Neural cell (in vitro differentiated cells): Measurements from ENCODE around the gene GALNT1. TPM values are rescaled to one million over a fixed set of nuclear protein-coding genes. Genes with fewer than 3 reads are reported as not detected.

Experiments
- H2AFZ ChIP-seq: fragments of 200-600, 300-800 bp; sonication (generic), shearing (Covaris generic); 2 replicates; pipeline ENCODE4 v1.6.0; 2014; ENCODE audit warnings: low read depth, mild to moderate bottlenecking, antibody characterized with exemption, low read length, moderate library complexity
- H3F3A ChIP-seq: fragments of 200-600 bp; shearing (Covaris generic); 2 replicates; pipeline ENCODE4 v1.6.1; 2016; ENCODE audit warnings: mild to moderate bottlenecking, moderate library complexity, mixed read lengths, antibody characterized with exemption, low read length; ENCODE audit not compliant: insufficient read depth, poor library complexity, severe bottlenecking
- H3K27ac ChIP-seq: fragments of 200-600, 300-800 bp; sonication (generic), shearing (Covaris generic); 2 replicates; pipeline ENCODE4 v1.5.1; 2014; ENCODE audit warnings: mild to moderate bottlenecking, low read length, moderate library complexity
- H3K27me3 ChIP-seq: fragments of 300-800, 200-600 bp; sonication (generic), shearing (Covaris generic); 2 replicates; pipeline ENCODE4 v1.6.0; 2014; ENCODE audit warnings: mild to moderate bottlenecking, low read depth, low read length, moderate library complexity; ENCODE audit not compliant: insufficient read depth
- H3K36me3 ChIP-seq: fragments of 300-800, 200-600 bp; sonication (generic), shearing (Covaris generic); 2 replicates; pipeline ENCODE4 v1.5.1; 2014; ENCODE audit warnings: mild to moderate bottlenecking, antibody characterized with exemption, low read length, moderate library complexity; ENCODE audit not compliant: insufficient read depth
- H3K4me2 ChIP-seq: fragments of 300-800, 200-600 bp; sonication (generic), shearing (Covaris generic); 2 replicates; pipeline ENCODE4 v1.6.0; 2014; ENCODE audit warnings: mild to moderate bottlenecking, low read length
- H3K4me3 ChIP-seq: fragments of 300-800, 200-600 bp; sonication (generic), shearing (Covaris generic); 2 replicates; pipeline ENCODE4 v1.5.1; 2014; ENCODE audit warnings: mild to moderate bottlenecking, low read length, moderate library complexity
- H3K79me2 ChIP-seq: fragments of 200-600 bp; shearing (Covaris generic); replicated peaks from 2 replicates; pipeline ENCODE4 v1.6.0; 2014; ENCODE audit warnings: mild to moderate bottlenecking, low read length, moderate library complexity; ENCODE audit not compliant: insufficient read depth
- H3K9ac ChIP-seq: fragments of 300-800, 200-600 bp; sonication (generic), shearing (Covaris generic); 2 replicates; pipeline ENCODE4 v1.6.1; 2016; ENCODE audit warnings: mild to moderate bottlenecking, low read length, mixed read lengths
- H3K9me2 ChIP-seq: fragments of 200-600 bp; shearing (Covaris generic); 2 replicates; pipeline ENCODE4 v1.6.1; 2016; ENCODE audit warnings: mild to moderate bottlenecking, low read length, mixed read lengths; ENCODE audit not compliant: insufficient read depth
- H3K9me3 ChIP-seq: fragments of 200-600, 300-800 bp; sonication (generic), shearing (Covaris generic); 2 replicates; pipeline ENCODE4 v1.6.1; 2016; ENCODE audit warnings: mild to moderate bottlenecking, mixed run types, low read length, moderate library complexity, mixed read lengths
- H4K20me1 ChIP-seq: fragments of 200-600 bp; shearing (Covaris generic); 2 replicates; pipeline ENCODE4 v1.6.1; 2016; ENCODE audit warnings: mild to moderate bottlenecking, mixed run types; ENCODE audit not compliant: insufficient read depth
- CTCF ChIP-seq: fragments of 450-650 bp; IDR thresholded peaks from 2 replicates; pipeline ENCODE4 v1.5.1; 2014; ENCODE audit warnings: antibody characterized with exemption, mild to moderate bottlenecking, moderate library complexity; ENCODE audit not compliant: poor library complexity, severe bottlenecking
- EP300 ChIP-seq: fragments of 450-650 bp; conservative IDR thresholded peaks from 2 replicates; pipeline ENCODE4 v1.6.1; 2014; ENCODE audit warnings: antibody characterized with exemption, mild to moderate bottlenecking, moderate library complexity; ENCODE audit not compliant: poor library complexity, severe bottlenecking
- EZH2 ChIP-seq: fragments of 200-600, 300-800 bp; shearing (Covaris generic), sonication (generic); IDR thresholded peaks from 2 replicates; pipeline ENCODE4 v1.6.1; 2014; ENCODE audit warnings: antibody characterized with exemption, low read length, borderline replicate concordance, mild to moderate bottlenecking; ENCODE audit not compliant: insufficient read depth, poor library complexity, severe bottlenecking
- MXI1 ChIP-seq: fragments of 450-650 bp; conservative IDR thresholded peaks from 2 replicates; pipeline ENCODE4 v1.6.1; 2014; ENCODE audit warnings: antibody characterized with exemption, mild to moderate bottlenecking; ENCODE audit not compliant: poor library complexity, severe bottlenecking
- POLR2AphosphoS5 ChIP-seq: IDR thresholded peaks from 2 replicates; pipeline ENCODE4 v1.6.1; 2012
- RAD21 ChIP-seq: fragments of 450-650 bp; conservative IDR thresholded peaks from 2 replicates; pipeline ENCODE4 v1.6.1; 2014; ENCODE audit warnings: antibody characterized with exemption, mild to moderate bottlenecking, moderate library complexity
- SMC3 ChIP-seq: fragments of 450-650 bp; conservative IDR thresholded peaks from 2 replicates; pipeline ENCODE4 v1.6.1; 2014; ENCODE audit warnings: antibody characterized with exemption, mild to moderate bottlenecking, moderate library complexity; ENCODE audit not compliant: poor library complexity
- TAF1 ChIP-seq: IDR thresholded peaks from 2 replicates; pipeline ENCODE4 v1.6.1; 2012; ENCODE audit warnings: low read depth
- polyA plus RNA-seq: library from polyadenylated mRNA; depleted of rRNA; stranded (reverse); fragments of >200 nt; gene quantifications from 2 replicates; pipeline ENCODE4 v1.2.3, GENCODE V29; 2014
- TF ChIP-seq, protein P1 (sequence below): IDR thresholded peaks from 2 replicates; pipeline ENCODE4 v1.6.1; 2012; ENCODE audit warnings: borderline replicate concordance

Gene GALNT1
- polyA plus RNA-seq, 1 donor from 2014 or later, result 103 TPM

DNA sequence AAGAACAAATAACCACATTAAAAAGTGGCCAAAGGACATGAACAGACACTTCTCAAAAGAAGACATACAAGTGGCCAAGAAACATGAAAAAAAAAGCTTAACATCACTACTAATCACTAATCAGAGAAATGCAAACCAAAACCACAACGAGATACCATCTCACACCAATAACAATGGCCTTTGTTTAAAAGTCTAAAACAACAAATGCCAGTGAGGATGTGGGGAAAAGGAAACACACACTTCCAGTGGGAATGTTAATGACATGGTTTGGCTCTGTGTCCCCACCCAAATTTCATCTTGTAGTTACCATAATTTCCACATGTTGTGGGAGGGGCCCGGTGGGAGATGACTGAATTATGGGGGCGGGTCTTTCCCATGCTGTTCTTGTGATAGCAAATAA, 147.1 kb downstream of the GALNT1 start:
- H3K27ac ChIP-seq, result no peak overlapping the region
- no peaks in the 10 kb centered on the region for H3F3A ChIP-seq
- no peaks in the 10 kb centered on the region for H3K9me3 ChIP-seq
- no peaks in the 10 kb centered on the region for H4K20me1 ChIP-seq
- no peaks in the 10 kb centered on the region for H3K27me3 ChIP-seq
- no peaks in the 10 kb centered on the region for H3K79me2 ChIP-seq
- TF ChIP-seq TAF1, result no peak
- H2AFZ ChIP-seq, result no peak overlapping the region
- H3K9me2 ChIP-seq, result no peaks in the 10 kb centered on the region
- H3K4me2 ChIP-seq, result no peak overlapping the region
- H3K9ac ChIP-seq, result no peak overlapping the region
- no peaks in the 10 kb centered on the region for H3K36me3 ChIP-seq
- H3K4me3 ChIP-seq, result no peak overlapping the region

- TF ChIP-seq EP300, result no peak
- no peak for TF ChIP-seq POLR2AphosphoS5
- no peak for TF ChIP-seq SMC3
- no peak for TF ChIP-seq RAD21
- TF ChIP-seq, protein P1, sequence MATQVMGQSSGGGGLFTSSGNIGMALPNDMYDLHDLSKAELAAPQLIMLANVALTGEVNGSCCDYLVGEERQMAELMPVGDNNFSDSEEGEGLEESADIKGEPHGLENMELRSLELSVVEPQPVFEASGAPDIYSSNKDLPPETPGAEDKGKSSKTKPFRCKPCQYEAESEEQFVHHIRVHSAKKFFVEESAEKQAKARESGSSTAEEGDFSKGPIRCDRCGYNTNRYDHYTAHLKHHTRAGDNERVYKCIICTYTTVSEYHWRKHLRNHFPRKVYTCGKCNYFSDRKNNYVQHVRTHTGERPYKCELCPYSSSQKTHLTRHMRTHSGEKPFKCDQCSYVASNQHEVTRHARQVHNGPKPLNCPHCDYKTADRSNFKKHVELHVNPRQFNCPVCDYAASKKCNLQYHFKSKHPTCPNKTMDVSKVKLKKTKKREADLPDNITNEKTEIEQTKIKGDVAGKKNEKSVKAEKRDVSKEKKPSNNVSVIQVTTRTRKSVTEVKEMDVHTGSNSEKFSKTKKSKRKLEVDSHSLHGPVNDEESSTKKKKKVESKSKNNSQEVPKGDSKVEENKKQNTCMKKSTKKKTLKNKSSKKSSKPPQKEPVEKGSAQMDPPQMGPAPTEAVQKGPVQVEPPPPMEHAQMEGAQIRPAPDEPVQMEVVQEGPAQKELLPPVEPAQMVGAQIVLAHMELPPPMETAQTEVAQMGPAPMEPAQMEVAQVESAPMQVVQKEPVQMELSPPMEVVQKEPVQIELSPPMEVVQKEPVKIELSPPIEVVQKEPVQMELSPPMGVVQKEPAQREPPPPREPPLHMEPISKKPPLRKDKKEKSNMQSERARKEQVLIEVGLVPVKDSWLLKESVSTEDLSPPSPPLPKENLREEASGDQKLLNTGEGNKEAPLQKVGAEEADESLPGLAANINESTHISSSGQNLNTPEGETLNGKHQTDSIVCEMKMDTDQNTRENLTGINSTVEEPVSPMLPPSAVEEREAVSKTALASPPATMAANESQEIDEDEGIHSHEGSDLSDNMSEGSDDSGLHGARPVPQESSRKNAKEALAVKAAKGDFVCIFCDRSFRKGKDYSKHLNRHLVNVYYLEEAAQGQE, result no peak
- TF ChIP-seq TAF1, result no peak
- TF ChIP-seq EZH2, result no peak
- TF ChIP-seq CTCF, result no peak
- no peak for TF ChIP-seq MXI1
- Histone ChIP-seq H3K9me2 (no peaks in the 10 kb centered on the region), H4K20me1 (no peaks in the 10 kb centered on the region), H3K9ac (no peak overlapping the region), H3K9me3 (no peaks in the 10 kb centered on the region), H2AFZ (no peak overlapping the region), H3K4me2 (no peak overlapping the region), H3K27me3 (no peaks in the 10 kb centered on the region), H3K4me3 (no peak overlapping the region), H3K79me2 (no peaks in the 10 kb centered on the region), H3F3A (no peaks in the 10 kb centered on the region), H3K27ac (no peak overlapping the region), H3K36me3 (no peaks in the 10 kb centered on the region)
These were observed 148.6 kb downstream of the GALNT1 start for GRCh38 chr18:35729991-35730668.
